ENCODE measurements around the gene MACROD2.

Gene MACROD2

GRCh38 chr20:15842872-15843271, 1847.6 kb downstream of the MACROD2 start:
- H3K27ac ChIP-seq = no peak overlapping the region
- peak; percentile 17; the same call in 1 of the 2 replicates for TF ChIP-seq CTCF (conservative IDR thresholded peaks at IDR 0.05)
- no peak for TF ChIP-seq ZFX (IDR thresholded peaks at IDR 0.05)

GRCh38 chr20:15843777-15844176, 1848.5 kb downstream of the MACROD2 start:
- H3K27ac ChIP-seq = no peak overlapping the region
- no peak for TF ChIP-seq ZFX (IDR thresholded peaks at IDR 0.05)
- TF ChIP-seq CTCF (conservative IDR thresholded peaks at IDR 0.05) = no peak

- TF ChIP-seq ZFX (IDR thresholded peaks at IDR 0.05) (no peak), CTCF (conservative IDR thresholded peaks at IDR 0.05) (no peak)
- no peak overlapping the region for H3K27ac ChIP-seq
These were observed 1852.0 kb downstream of the MACROD2 start for GRCh38 chr20:15847196-15847784.

GRCh38 chr20:15848126-15848525, 1852.8 kb downstream of the MACROD2 start:
- TF ChIP-seq ZFX (IDR thresholded peaks at IDR 0.05) (no peak), CTCF (conservative IDR thresholded peaks at IDR 0.05) (no peak)
- H3K27ac ChIP-seq = no peak overlapping the region

GRCh38 chr20:15848995-15849610, 1853.8 kb downstream of the MACROD2 start:
- H3K27ac ChIP-seq = no peak overlapping the region
- TF ChIP-seq CTCF (conservative IDR thresholded peaks at IDR 0.05) = no peak
- no peak for TF ChIP-seq ZFX (IDR thresholded peaks at IDR 0.05)

- no peak for TF ChIP-seq CTCF (conservative IDR thresholded peaks at IDR 0.05)
- no peak overlapping the region for H3K27ac ChIP-seq
These were observed 1856.4 kb downstream of the MACROD2 start for GRCh38 chr20:15851576-15852215.

- TF ChIP-seq ZFX (IDR thresholded peaks at IDR 0.05) = no peak
- TF ChIP-seq CTCF (conservative IDR thresholded peaks at IDR 0.05) = no peak
- H3K27ac ChIP-seq = no peak overlapping the region
These were observed 1859.6 kb downstream of the MACROD2 start for GRCh38 chr20:15854911-15855310.
